H1 (cell line): Measurements from ENCODE around the gene CCR2. TPM values are rescaled to one million over a fixed set of nuclear protein-coding genes. Genes with fewer than 3 reads are reported as not detected.

ENCODE experiments used
- CTCF ChIA-PET: fragments of 300-600 bp; sonication (Branson Sonifier 250); formaldehyde crosslinking; loops from one replicate; lab custom pipeline; 2021; ENCODE audit not compliant: partially characterized antibody; lab: Charles Lee
- POLR2A ChIA-PET: fragments of 300-600 bp; sonication (Branson Sonifier 250); formaldehyde crosslinking; loops from one replicate; lab custom pipeline; 2021; ENCODE audit warnings: inconsistent platforms; ENCODE audit not compliant: partially characterized antibody; lab: Charles Lee
- DNase-seq, 2 experiments: peaks; one replicate each; pipeline versions ENCODE4 v3.0.0 to v3.0.0-alpha.2; 2010 to 2022; ENCODE audit warnings: low spot score in 2 of 2, low read depth in 1 of 2, mixed read lengths in 1 of 2
- FAIRE-seq: peaks from 2 replicates; lab custom pipeline; 2011; peaks lifted over from hg19 to GRCh38; lab: Jason Lieb, UNC
- H2AFZ ChIP-seq: 2 replicates; pipeline ENCODE4 v1.8.1; 2012; ENCODE audit warnings: low read length, inconsistent platforms
- H2AK5ac ChIP-seq: 2 replicates; pipeline ENCODE4 v1.6.1; 2013; ENCODE audit warnings: low read depth, low read length
- H2BK120ac ChIP-seq: replicated peaks from 2 replicates; pipeline ENCODE3; 2013; ENCODE audit warnings: low read depth, low read length, inconsistent platforms
- H2BK12ac ChIP-seq: 2 replicates; pipeline ENCODE4 v1.6.1; 2013; ENCODE audit warnings: low read depth, low read length
- H2BK15ac ChIP-seq: 2 replicates; pipeline ENCODE4 v1.6.1; 2013; ENCODE audit warnings: low read length
- H2BK20ac ChIP-seq: 2 replicates; pipeline ENCODE4 v1.6.1; 2013; ENCODE audit warnings: low read length
- H2BK5ac ChIP-seq: 2 replicates; pipeline ENCODE4 v1.6.1; 2013; ENCODE audit warnings: low read depth, low read length
- H3K14ac ChIP-seq: 2 replicates; pipeline ENCODE4 v1.6.1; 2013; ENCODE audit warnings: inconsistent platforms; ENCODE audit not compliant: insufficient read length
- H3K18ac ChIP-seq: 2 replicates; pipeline ENCODE4 v1.6.1; 2013; ENCODE audit warnings: low read length; ENCODE audit errors: extremely low read depth
- H3K23ac ChIP-seq: 2 replicates; pipeline ENCODE4 v1.6.1; 2013; ENCODE audit warnings: inconsistent platforms; ENCODE audit not compliant: insufficient read length
- H3K23me2 ChIP-seq: 2 replicates; pipeline ENCODE4 v1.6.1; 2013; ENCODE audit warnings: low read depth, low read length
- H3K27ac ChIP-seq: 2 replicates; pipeline ENCODE4 v1.6.1; 2011; ENCODE audit warnings: low read depth, low read length, inconsistent platforms
- H3K27me3 ChIP-seq, 4 experiments: replicated peaks in 1 of 4; 1 replicate in 1 of 4; 2 replicates in 3 of 4; pipeline versions ENCODE4 v1.6.1 to v1.8.1; 2011 to 2013; ENCODE audit warnings: low read length in 3 of 4, mild to moderate bottlenecking in 3 of 4, inconsistent platforms in 2 of 4, mixed read lengths in 2 of 4, moderate library complexity in 1 of 4; ENCODE audit not compliant: control insufficient read depth in 3 of 4, insufficient read depth in 3 of 4; ENCODE audit errors: extremely low read depth in 1 of 4
- H3K36me3 ChIP-seq, 4 experiments: 2 replicates each; pipeline versions ENCODE4 v1.6.1 to v1.8.1; 2011 to 2013; ENCODE audit warnings: mild to moderate bottlenecking in 4 of 4, low read length in 3 of 4, moderate library complexity in 2 of 4, control low read depth in 1 of 4, inconsistent platforms in 1 of 4; ENCODE audit not compliant: insufficient read depth in 4 of 4, control insufficient read depth in 2 of 4
- H3K4ac ChIP-seq: replicated peaks from 2 replicates; pipeline ENCODE3; 2013; ENCODE audit warnings: low read length, low read depth, mixed read lengths, inconsistent platforms; ENCODE audit not compliant: insufficient read length
- H3K4me1 ChIP-seq, 4 experiments: replicated peaks in 1 of 4; 1 replicate in 1 of 4; 2 replicates in 3 of 4; pipeline versions ENCODE4 v1.6.1 to v1.8.1; 2011 to 2013; ENCODE audit warnings: low read length in 3 of 4, inconsistent platforms in 2 of 4, mixed read lengths in 1 of 4; ENCODE audit not compliant: insufficient read depth in 4 of 4, control insufficient read depth in 3 of 4
- H3K4me2 ChIP-seq, 2 experiments: 2 replicates each; pipeline versions ENCODE4 v1.6.1 to v1.8.1; 2011 to 2013; ENCODE audit warnings: low read depth in 2 of 2, low read length in 2 of 2, control low read depth in 1 of 2, inconsistent platforms in 1 of 2, mild to moderate bottlenecking in 1 of 2; ENCODE audit not compliant: insufficient read depth in 1 of 2
- H3K4me3 ChIP-seq, 4 experiments: fragments of 200-600, 300-600 bp in 1 of 4; sonication (generic), shearing (Covaris generic), sonication (Bioruptor Twin) in 1 of 4; 2 replicates each; pipeline versions ENCODE4 v1.5.1 to v1.8.1; 2011 to 2016; ENCODE audit warnings: low read length in 4 of 4, low read depth in 3 of 4, control low read depth in 2 of 4, inconsistent platforms in 2 of 4, mild to moderate bottlenecking in 2 of 4, mixed read lengths in 1 of 4, moderate library complexity in 1 of 4; ENCODE audit not compliant: insufficient read depth in 2 of 4; ENCODE audit errors: extremely low read depth in 1 of 4
- H3K56ac ChIP-seq: replicated peaks from 2 replicates; pipeline ENCODE3; 2013; ENCODE audit warnings: low read depth, mild to moderate bottlenecking, mixed read lengths, low read length, inconsistent platforms; ENCODE audit not compliant: insufficient read length
- H3K79me1 ChIP-seq: 2 replicates; pipeline ENCODE4 v1.6.1; 2013; ENCODE audit warnings: low read depth, low read length, control low read depth
- H3K79me2 ChIP-seq, 2 experiments: 2 replicates each; pipeline versions ENCODE4 v1.6.1 to v1.8.1; 2012 to 2013; ENCODE audit warnings: low read length in 2 of 2, mild to moderate bottlenecking in 2 of 2, inconsistent platforms in 1 of 2; ENCODE audit not compliant: insufficient read depth in 2 of 2, control insufficient read depth in 1 of 2
- H3K9ac ChIP-seq, 4 experiments: replicated peaks in 1 of 4; 1 replicate in 1 of 4; 2 replicates in 3 of 4; pipeline versions ENCODE4 v1.6.1 to v1.8.1; 2011 to 2013; ENCODE audit warnings: low read depth in 3 of 4, low read length in 3 of 4, control low read depth in 2 of 4, mild to moderate bottlenecking in 2 of 4, moderate library complexity in 2 of 4, inconsistent platforms in 1 of 4; ENCODE audit errors: extremely low read depth in 1 of 4
- H3K9me3 ChIP-seq, 2 experiments: 2 replicates each; pipeline versions ENCODE4 v1.6.1 to v1.8.1; 2012 to 2013; ENCODE audit warnings: mild to moderate bottlenecking in 2 of 2, moderate library complexity in 2 of 2, control low read depth in 1 of 2, inconsistent platforms in 1 of 2, low read depth in 1 of 2, low read length in 1 of 2, mixed read lengths in 1 of 2; ENCODE audit not compliant: insufficient read depth in 2 of 2
- H4K20me1 ChIP-seq, 2 experiments: replicated peaks in 1 of 2; 2 replicates each; pipeline versions ENCODE3 to v1.8.1; 2011 to 2013; ENCODE audit warnings: inconsistent platforms in 2 of 2, low read length in 2 of 2, mild to moderate bottlenecking in 1 of 2; ENCODE audit not compliant: insufficient read depth in 2 of 2, control insufficient read depth in 1 of 2
- H4K5ac ChIP-seq: 2 replicates; pipeline ENCODE4 v1.6.1; 2013; ENCODE audit warnings: low read length, low read depth, mixed read lengths, inconsistent platforms; ENCODE audit not compliant: insufficient read length
- H4K8ac ChIP-seq: 2 replicates; pipeline ENCODE4 v1.8.0; 2013; ENCODE audit warnings: mild to moderate bottlenecking, moderate library complexity, low read length, inconsistent platforms; ENCODE audit not compliant: insufficient read depth; ENCODE audit errors: extremely low read depth
- H4K91ac ChIP-seq: replicated peaks from 2 replicates; pipeline ENCODE3; 2013; ENCODE audit warnings: low read length, mixed read lengths, inconsistent platforms; ENCODE audit not compliant: insufficient read length
- BCL11A ChIP-seq, 2 experiments: IDR thresholded peaks; one replicate each; pipeline ENCODE4 v1.6.1; 2011; ENCODE audit warnings: low read depth in 2 of 2, low read length in 2 of 2, mild to moderate bottlenecking in 2 of 2
- CTBP2 ChIP-seq: IDR thresholded peaks from 2 replicates; pipeline ENCODE4 v1.7.0; 2011; ENCODE audit warnings: borderline replicate concordance, mild to moderate bottlenecking, moderate library complexity, mixed read lengths, low read length; ENCODE audit not compliant: insufficient read depth, insufficient read length
- JUN ChIP-seq: IDR thresholded peaks from 2 replicates; pipeline ENCODE4 v1.6.1; 2011; ENCODE audit warnings: low read depth, mild to moderate bottlenecking, improper control_type of control experiment, low read length
- MAFK ChIP-seq: IDR thresholded peaks from 2 replicates; pipeline ENCODE4 v1.6.1; 2012; ENCODE audit warnings: low read depth, mild to moderate bottlenecking, improper control_type of control experiment, low read length
- POLR2AphosphoS5 ChIP-seq: IDR thresholded peaks from 2 replicates; pipeline ENCODE4 v1.6.1; 2011; ENCODE audit warnings: low read depth, low read length
- RBBP5 ChIP-seq: IDR thresholded peaks from 2 replicates; pipeline ENCODE4 v1.7.1; 2012; ENCODE audit warnings: low read depth, mild to moderate bottlenecking, inconsistent platforms, low read length, moderate library complexity, borderline replicate concordance
- SP2 ChIP-seq: IDR thresholded peaks from 2 replicates; pipeline ENCODE4 v1.6.1; 2012; ENCODE audit warnings: mild to moderate bottlenecking, low read length, inconsistent platforms
- SP4 ChIP-seq: IDR thresholded peaks from 2 replicates; pipeline ENCODE4 v1.6.1; 2012; ENCODE audit warnings: low read length, inconsistent platforms
- WGBS, 2 experiments: shearing (Covaris generic) in 1 of 2; methylation state at CpG; one replicate each; pipeline versions ENCODE4 v1.1.6 to v1.1.7; 2013 to 2015; ENCODE audit warnings: low lambda C conversion rate in 2 of 2, mixed read lengths in 2 of 2, inconsistent platforms in 1 of 2, low coverage in 1 of 2, missing lambda C conversion rate in 1 of 2; ENCODE audit not compliant: insufficient replicate concordance in 2 of 2, insufficient coverage in 1 of 2, insufficient read length in 1 of 2; ENCODE audit errors: extremely low coverage in 1 of 2, missing lambda C conversion rate in 1 of 2; 5-methylcytosine and 5-hydroxymethylcytosine counted together
- polyA plus RNA-seq, 7 experiments: library from polyadenylated mRNA; depleted of rRNA in 3 of 7; stranded (reverse) in 5 of 7; unstranded in 2 of 7; fragments of >200 nt in 5 of 7; fragments of 200-250 nt in 2 of 7; gene quantifications; 1 replicate in 5 of 7; 2 replicates in 1 of 7; 4 replicates in 1 of 7; pipeline versions ENCODE4 v1.2.1 to v1.2.3, GENCODE V29; 2011 to 2013; ENCODE audit warnings: missing spikeins in 2 of 7, mixed read lengths in 2 of 7
- total RNA-seq: library from RNA; stranded (reverse); fragmentation: NEBNext Ultra II Directional; extraction: Animal tissue kit (Norgen Biotek cat#: 25700); gene quantifications from 2 replicates; pipeline ENCODE4 v1.2.1, GENCODE V29; 2021
- TF ChIP-seq, protein P1 (sequence below), 3 experiments: IDR thresholded peaks; 1 replicate in 2 of 3; 2 replicates in 1 of 3; pipeline versions ENCODE4 v1.5.1 to v1.6.1; 2011; ENCODE audit warnings: low read length in 3 of 3, mild to moderate bottlenecking in 3 of 3, inconsistent platforms in 2 of 3, low read depth in 1 of 3, moderate library complexity in 1 of 3; ENCODE audit not compliant: insufficient read depth in 1 of 3; ENCODE audit errors: control extremely low read depth in 1 of 3
- TF ChIP-seq, protein P2 (sequence below): IDR thresholded peaks from 2 replicates; pipeline ENCODE4 v1.6.1; 2012; ENCODE audit warnings: inconsistent platforms
- TF ChIP-seq, protein P3 (sequence below): IDR thresholded peaks from 2 replicates; pipeline ENCODE4 v1.6.1; 2011; ENCODE audit warnings: low read depth, mild to moderate bottlenecking, low read length; ENCODE audit not compliant: insufficient read depth

The CCR2 gene
- total and polyA plus RNA-seq, 2 of the 8 experiments (the other 6 are each of a cell fraction or from before 2014, with no cell fraction given): not detected

DNA sequence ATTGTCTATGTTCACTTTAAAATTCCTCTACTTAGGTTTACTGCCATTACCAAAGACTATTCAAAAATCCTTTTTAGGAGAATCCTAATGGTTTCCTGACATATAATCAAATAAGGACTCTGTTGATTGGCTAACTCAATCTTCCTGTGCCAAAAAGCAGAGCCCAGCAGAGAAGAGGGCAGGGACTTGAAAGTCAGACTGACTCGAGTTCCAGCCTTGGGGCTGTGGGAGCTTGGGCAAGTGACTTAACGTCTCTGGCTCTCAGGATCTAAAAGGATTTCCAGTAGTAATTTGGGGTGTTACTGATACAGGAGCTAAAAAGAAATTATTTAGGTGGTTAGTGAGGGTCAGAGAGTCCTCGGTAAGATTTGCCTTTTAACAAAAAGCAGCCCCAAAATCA, 27.7 kb downstream of the CCR2 start:
- H3K9me3 ChIP-seq: no peaks in the 10 kb centered on the region
- no peaks in the 10 kb centered on the region for H3K27me3 ChIP-seq
- H4K5ac ChIP-seq: no peak overlapping the region
- no peak overlapping the region for H3K23ac ChIP-seq
- H3K9ac ChIP-seq: no peak overlapping the region
- no peak overlapping the region for H2BK120ac ChIP-seq
- H3K4me3 ChIP-seq: no peak overlapping the region
- no peak overlapping the region for H3K18ac ChIP-seq
- peaks cover 0 to 14% (median 6%) of the 10 kb centered on the region in 4 experiments; a peak in 5 of 7 replicates for H3K4me1 ChIP-seq
- FAIRE-seq: no peak
- H4K20me1 ChIP-seq: no peaks in the 10 kb centered on the region
- no peak overlapping the region for H2BK12ac ChIP-seq
- 87% methylated on average over 3 of the region's 3 CpGs; no CpG with 5 or more reads in 1 of the 2 experiments for WGBS, 2 experiments
- no peak overlapping the region for H2BK20ac ChIP-seq
- no peak overlapping the region for H3K4ac ChIP-seq
- no peak overlapping the region for H4K91ac ChIP-seq
- H3K23me2 ChIP-seq: no peaks in the 10 kb centered on the region
- no peak overlapping the region for H4K8ac ChIP-seq
- ChIA-PET CTCF (no interaction called here), POLR2A (interaction anchor here (1.2 kb wide), 1 partner anchor 194 kb away, joined by 3 read pairs; no protein-coding TSS in a partner anchor)
- no peak overlapping the region for H3K27ac ChIP-seq
- H3K79me2 ChIP-seq: no peaks in the 10 kb centered on the region
- no peak overlapping the region for H2BK15ac ChIP-seq
- H3K14ac ChIP-seq: no peak overlapping the region
- H2BK5ac ChIP-seq: no peak overlapping the region
- no peak overlapping the region for H2AFZ ChIP-seq
- no peak for DNase-seq
- no peak overlapping the region for H3K4me2 ChIP-seq
- no peak overlapping the region for H3K56ac ChIP-seq
- no peaks in the 10 kb centered on the region for H3K36me3 ChIP-seq
- no peaks in the 10 kb centered on the region for H3K79me1 ChIP-seq
- TF ChIP-seq POLR2AphosphoS5 (no peak), BCL11A (IDR thresholded peaks at IDR 0.05; ENCODE audit: low read depth in 2 of 2, low read length in 2 of 2) (no peak), RBBP5 (no peak), MAFK (no peak), SP2 (no peak), SP4 (no peak), CTBP2 (no peak), JUN (no peak)
- TF ChIP-seq, protein P1, sequence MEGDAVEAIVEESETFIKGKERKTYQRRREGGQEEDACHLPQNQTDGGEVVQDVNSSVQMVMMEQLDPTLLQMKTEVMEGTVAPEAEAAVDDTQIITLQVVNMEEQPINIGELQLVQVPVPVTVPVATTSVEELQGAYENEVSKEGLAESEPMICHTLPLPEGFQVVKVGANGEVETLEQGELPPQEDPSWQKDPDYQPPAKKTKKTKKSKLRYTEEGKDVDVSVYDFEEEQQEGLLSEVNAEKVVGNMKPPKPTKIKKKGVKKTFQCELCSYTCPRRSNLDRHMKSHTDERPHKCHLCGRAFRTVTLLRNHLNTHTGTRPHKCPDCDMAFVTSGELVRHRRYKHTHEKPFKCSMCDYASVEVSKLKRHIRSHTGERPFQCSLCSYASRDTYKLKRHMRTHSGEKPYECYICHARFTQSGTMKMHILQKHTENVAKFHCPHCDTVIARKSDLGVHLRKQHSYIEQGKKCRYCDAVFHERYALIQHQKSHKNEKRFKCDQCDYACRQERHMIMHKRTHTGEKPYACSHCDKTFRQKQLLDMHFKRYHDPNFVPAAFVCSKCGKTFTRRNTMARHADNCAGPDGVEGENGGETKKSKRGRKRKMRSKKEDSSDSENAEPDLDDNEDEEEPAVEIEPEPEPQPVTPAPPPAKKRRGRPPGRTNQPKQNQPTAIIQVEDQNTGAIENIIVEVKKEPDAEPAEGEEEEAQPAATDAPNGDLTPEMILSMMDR (IDR thresholded peaks at IDR 0.05; ENCODE audit: control extremely low read depth in 1 of 3, insufficient read depth in 1 of 3, low read depth in 1 of 3, low read length in 3 of 3): no peak
- TF ChIP-seq, protein P2, sequence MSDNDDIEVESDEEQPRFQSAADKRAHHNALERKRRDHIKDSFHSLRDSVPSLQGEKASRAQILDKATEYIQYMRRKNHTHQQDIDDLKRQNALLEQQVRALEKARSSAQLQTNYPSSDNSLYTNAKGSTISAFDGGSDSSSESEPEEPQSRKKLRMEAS: no peak
- TF ChIP-seq, protein P3, sequence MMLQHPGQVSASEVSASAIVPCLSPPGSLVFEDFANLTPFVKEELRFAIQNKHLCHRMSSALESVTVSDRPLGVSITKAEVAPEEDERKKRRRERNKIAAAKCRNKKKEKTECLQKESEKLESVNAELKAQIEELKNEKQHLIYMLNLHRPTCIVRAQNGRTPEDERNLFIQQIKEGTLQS: no peak
- TF ChIP-seq, all 59 proteins: peak for 0
- H2AK5ac ChIP-seq: no peak overlapping the region
